ENCODE measurements around the gene NT5C2. TPM values are rescaled to one million over a fixed set of nuclear protein-coding genes. Genes with fewer than 3 reads are reported as not detected.

NT5C2 gene
- total RNA-seq, 2 experiments from 2014 or later: 46.6 to 50.1 TPM

DNA sequence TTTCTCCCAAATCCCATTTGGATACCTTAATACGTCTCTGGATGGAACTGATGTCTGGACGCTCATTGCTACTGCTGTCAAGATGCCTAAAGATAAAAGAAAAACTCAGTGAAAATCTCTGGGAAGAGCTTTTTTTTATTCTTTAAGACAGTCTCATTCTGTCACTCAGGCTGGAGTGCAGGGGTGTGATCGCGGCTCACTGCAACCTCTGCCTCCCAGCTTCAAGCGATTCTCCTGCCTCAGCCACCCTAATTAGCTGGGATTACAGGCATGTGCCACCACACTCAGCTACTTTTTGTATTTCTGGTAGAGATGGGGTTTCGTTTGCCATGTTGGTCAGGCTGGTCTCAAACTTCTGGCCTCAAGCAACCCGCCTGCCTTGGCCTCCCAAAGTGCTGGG lies 102.2 kb downstream of the NT5C2 start:
- peaks cover 3% of the 10 kb centered on the region for H3K4me1 Mint-ChIP-seq (ENCODE audit: low read depth)
- no peak for DNase-seq
- ChIA-PET POLR2A (interaction anchor here (0.6 kb wide), 1 partner anchor 247 kb away, joined by 3 read pairs; no protein-coding TSS in a partner anchor), CTCF (interaction anchor here (1.8 to 2.3 kb wide), 3 partner anchors 21 to 174 kb away, joined by 5 to 7 read pairs (median 5); partner anchors contain the start of genes CNNM2 and RPEL1)
- no peak overlapping the region for H3K4me3 Mint-ChIP-seq
- H3K27ac Mint-ChIP-seq: no peak overlapping the region
- intact Hi-C loops (cut with micrococcal nuclease): no loop called here
- no peaks in the 10 kb centered on the region for H3K9me3 Mint-ChIP-seq
- peaks cover 54% of the 10 kb centered on the region for H3K36me3 Mint-ChIP-seq
- H3K27me3 Mint-ChIP-seq: no peaks in the 10 kb centered on the region

DNA sequence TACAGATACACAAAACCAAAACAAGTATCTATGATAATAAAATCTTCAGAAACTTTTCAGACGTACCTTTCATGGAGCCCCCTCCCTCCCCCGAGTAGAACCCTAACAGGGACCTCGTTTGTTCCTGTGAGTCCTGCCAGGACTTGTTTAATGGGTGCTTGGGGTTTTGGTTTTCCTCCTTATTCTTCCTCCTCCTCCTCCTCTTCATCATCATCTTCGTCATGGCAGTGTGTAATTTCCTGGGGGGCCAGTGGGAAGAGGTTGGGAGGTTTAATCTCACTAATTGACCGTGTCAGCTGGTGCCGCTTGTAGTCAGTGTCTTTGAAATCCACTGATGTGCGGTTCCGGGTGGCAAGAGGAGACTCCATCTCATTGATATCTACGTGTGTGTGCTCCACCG lies 103.6 kb downstream of the NT5C2 start:
- no peak for DNase-seq
- H3K9me3 Mint-ChIP-seq: no peaks in the 10 kb centered on the region

GRCh38 chr10:103086799-103087198 lies 106.3 kb downstream of the NT5C2 start:
- ChIA-PET CTCF (interaction anchor here (1.0 kb wide), 1 partner anchor 169 kb away, joined by 3 read pairs; the partner anchor contains the start of gene CNNM2), POLR2A (no interaction called here)
- Mint-ChIP-seq H3K9me3 (no peaks in the 10 kb centered on the region), H3K27ac (no peak overlapping the region), H3K4me1 (ENCODE audit: low read depth) (peaks cover 3% of the 10 kb centered on the region), H3K27me3 (no peaks in the 10 kb centered on the region), H3K4me3 (no peak overlapping the region), H3K36me3 (peaks cover 30% of the 10 kb centered on the region)
- intact Hi-C loops (cut with micrococcal nuclease): no loop called here
- no peak for DNase-seq

More for the DNA sequence above, 103.6 kb downstream of the NT5C2 start:
- H3K4me3 Mint-ChIP-seq: no peak overlapping the region
- CTCF ChIA-PET: interaction anchor here (0.8 to 1.2 kb wide), 2 partner anchors 155 to 254 kb away, joined by 3 read pairs; no protein-coding TSS in a partner anchor
- POLR2A ChIA-PET: no interaction called here
- H3K36me3 Mint-ChIP-seq: peaks cover 50% of the 10 kb centered on the region
- H3K27me3 Mint-ChIP-seq: no peaks in the 10 kb centered on the region
- peaks cover 3% of the 10 kb centered on the region for H3K4me1 Mint-ChIP-seq (ENCODE audit: low read depth)
- no peak overlapping the region for H3K27ac Mint-ChIP-seq
- intact Hi-C loops (cut with micrococcal nuclease): no loop called here

- CTCF ChIA-PET: no interaction called here
- POLR2A ChIA-PET: no interaction called here
- intact Hi-C loops (cut with micrococcal nuclease): no loop called here
- no peaks in the 10 kb centered on the region for H3K4me1 Mint-ChIP-seq (ENCODE audit: low read depth)
- H3K27ac Mint-ChIP-seq: no peak overlapping the region
- no peak overlapping the region for H3K4me3 Mint-ChIP-seq
- H3K27me3 Mint-ChIP-seq: no peaks in the 10 kb centered on the region
- peaks cover 26% of the 10 kb centered on the region for H3K36me3 Mint-ChIP-seq
- DNase-seq: no peak
- no peaks in the 10 kb centered on the region for H3K9me3 Mint-ChIP-seq
Measured at GRCh38 chr10:103086261-103086660, 106.8 kb downstream of the NT5C2 start.

GRCh38 chr10:103083977-103084320 lies 109.1 kb downstream of the NT5C2 start:
- no peak for DNase-seq
- no peaks in the 10 kb centered on the region for H3K9me3 Mint-ChIP-seq
- ChIA-PET CTCF (interaction anchor here (1.7 kb wide), 1 partner anchor 167 kb away, joined by 7 read pairs; the partner anchor contains the start of gene CNNM2), POLR2A (no interaction called here)
- H3K27me3 Mint-ChIP-seq: no peaks in the 10 kb centered on the region
- no peak overlapping the region for H3K4me3 Mint-ChIP-seq
- peaks cover 10% of the 10 kb centered on the region for H3K36me3 Mint-ChIP-seq
- H3K27ac Mint-ChIP-seq: no peak overlapping the region
- H3K4me1 Mint-ChIP-seq (ENCODE audit: low read depth): no peaks in the 10 kb centered on the region
- intact Hi-C loops (cut with micrococcal nuclease): no loop called here

- H3K27me3 Mint-ChIP-seq: no peaks in the 10 kb centered on the region
- H3K4me1 Mint-ChIP-seq (ENCODE audit: low read depth): no peaks in the 10 kb centered on the region
- intact Hi-C loops (cut with micrococcal nuclease): no loop called here
- no peaks in the 10 kb centered on the region for H3K9me3 Mint-ChIP-seq
- H3K4me3 Mint-ChIP-seq: no peak overlapping the region
- no peak for DNase-seq
- CTCF ChIA-PET: interaction anchor here (1.7 kb wide), 1 partner anchor 166 kb away, joined by 7 read pairs; the partner anchor contains the start of gene CNNM2
- POLR2A ChIA-PET: no interaction called here
- H3K27ac Mint-ChIP-seq: no peak overlapping the region
- peaks cover 8% of the 10 kb centered on the region for H3K36me3 Mint-ChIP-seq
Measured at GRCh38 chr10:103083266-103083976, 109.7 kb downstream of the NT5C2 start.

- intact Hi-C loops (cut with micrococcal nuclease): no loop called here
- Mint-ChIP-seq H3K27me3 (no peaks in the 10 kb centered on the region), H3K9me3 (no peaks in the 10 kb centered on the region), H3K4me1 (ENCODE audit: low read depth) (no peaks in the 10 kb centered on the region), H3K27ac (no peak overlapping the region), H3K36me3 (peaks cover 6% of the 10 kb centered on the region), H3K4me3 (no peak overlapping the region)
- no peak for DNase-seq
- CTCF ChIA-PET: interaction anchor here (1.6 kb wide), 1 partner anchor 165 kb away, joined by 9 read pairs; the partner anchor contains the start of gene CNNM2
- POLR2A ChIA-PET: no interaction called here
Measured at GRCh38 chr10:103082683-103083082, 110.4 kb downstream of the NT5C2 start.

DNA sequence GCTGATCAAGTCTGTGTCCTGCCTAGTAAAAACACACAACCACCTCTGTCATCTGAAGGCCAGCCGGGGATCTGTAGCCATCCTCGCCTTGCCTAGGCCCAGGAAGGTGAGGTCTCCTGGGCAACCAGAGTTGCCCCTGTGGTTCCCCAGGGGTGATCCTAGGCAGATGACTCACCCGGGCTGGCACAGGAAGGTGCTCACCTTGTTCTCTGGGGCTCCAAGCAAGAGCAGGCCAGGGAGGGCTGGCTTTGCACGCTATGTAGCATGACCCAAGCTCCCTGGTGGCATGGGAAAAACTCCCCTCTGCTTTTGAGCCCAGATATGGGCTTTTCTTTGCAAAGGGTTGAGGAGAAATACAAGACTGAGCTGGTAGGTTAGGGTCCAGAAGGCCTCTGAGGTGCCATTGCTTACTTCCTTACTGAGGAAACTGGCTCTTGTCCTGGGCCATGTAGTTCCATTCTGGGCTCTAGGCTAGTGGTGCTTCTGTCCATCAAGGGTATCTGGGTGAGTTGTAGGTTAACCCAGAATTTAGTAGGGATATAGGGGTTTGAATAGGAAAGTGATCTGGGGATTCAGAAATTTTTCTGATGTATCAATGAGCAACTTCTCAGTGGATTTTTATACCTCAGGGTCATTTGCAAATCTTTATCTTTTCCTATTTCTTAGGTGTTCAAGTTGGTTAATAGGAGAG lies 112.0 kb downstream of the NT5C2 start:
- POLR2A ChIA-PET: no interaction called here
- H3K9me3 Mint-ChIP-seq: no peaks in the 10 kb centered on the region
- CTCF ChIA-PET: interaction anchor here (1.6 kb wide), 1 partner anchor 164 kb away, joined by 9 read pairs; the partner anchor contains the start of gene CNNM2
- H3K27ac Mint-ChIP-seq: no peak overlapping the region
- H3K4me1 Mint-ChIP-seq (ENCODE audit: low read depth): no peaks in the 10 kb centered on the region
- H3K27me3 Mint-ChIP-seq: no peaks in the 10 kb centered on the region
- no peak overlapping the region for H3K4me3 Mint-ChIP-seq
- peak; percentile 15 for DNase-seq
- H3K36me3 Mint-ChIP-seq: peaks cover under 1% of the 10 kb centered on the region
- intact Hi-C loops (cut with micrococcal nuclease): no loop called here

GRCh38 chr10:103079946-103080345 lies 113.1 kb downstream of the NT5C2 start:
- Mint-ChIP-seq H3K4me3 (no peak overlapping the region), H3K36me3 (no peaks in the 10 kb centered on the region), H3K27me3 (no peaks in the 10 kb centered on the region), H3K9me3 (no peaks in the 10 kb centered on the region), H3K4me1 (ENCODE audit: low read depth) (no peaks in the 10 kb centered on the region), H3K27ac (no peak overlapping the region)
- intact Hi-C loops (cut with micrococcal nuclease): no loop called here
- POLR2A ChIA-PET: no interaction called here
- no peak for DNase-seq
- CTCF ChIA-PET: interaction anchor here (0.6 to 1.3 kb wide), 2 partner anchors 10 to 162 kb away, joined by 3 to 5 read pairs; partner anchors contain the start of gene CNNM2

- DNase-seq: no peak
- intact Hi-C loops (cut with micrococcal nuclease): no loop called here
- Mint-ChIP-seq H3K27ac (no peak overlapping the region), H3K9me3 (no peaks in the 10 kb centered on the region), H3K36me3 (no peaks in the 10 kb centered on the region), H3K4me1 (ENCODE audit: low read depth) (no peaks in the 10 kb centered on the region), H3K27me3 (no peaks in the 10 kb centered on the region), H3K4me3 (no peak overlapping the region)
- ChIA-PET CTCF (interaction anchor here (0.6 to 1.3 kb wide), 2 partner anchors 89 to 161 kb away, joined by 3 to 5 read pairs; partner anchors contain the start of gene CNNM2), POLR2A (no interaction called here)
Measured at GRCh38 chr10:103079100-103079499, 114.0 kb downstream of the NT5C2 start.

GRCh38 chr10:103078676-103079075 lies 114.4 kb downstream of the NT5C2 start:
- ChIA-PET CTCF (interaction anchor here (0.6 to 1.3 kb wide), 2 partner anchors 89 to 161 kb away, joined by 3 to 5 read pairs; partner anchors contain the start of gene CNNM2), POLR2A (no interaction called here)
- Mint-ChIP-seq H3K9me3 (no peaks in the 10 kb centered on the region), H3K27me3 (no peaks in the 10 kb centered on the region), H3K36me3 (no peaks in the 10 kb centered on the region), H3K27ac (no peak overlapping the region), H3K4me3 (no peak overlapping the region), H3K4me1 (ENCODE audit: low read depth) (no peaks in the 10 kb centered on the region)
- intact Hi-C loops (cut with micrococcal nuclease): no loop called here
- DNase-seq: no peak

DNA sequence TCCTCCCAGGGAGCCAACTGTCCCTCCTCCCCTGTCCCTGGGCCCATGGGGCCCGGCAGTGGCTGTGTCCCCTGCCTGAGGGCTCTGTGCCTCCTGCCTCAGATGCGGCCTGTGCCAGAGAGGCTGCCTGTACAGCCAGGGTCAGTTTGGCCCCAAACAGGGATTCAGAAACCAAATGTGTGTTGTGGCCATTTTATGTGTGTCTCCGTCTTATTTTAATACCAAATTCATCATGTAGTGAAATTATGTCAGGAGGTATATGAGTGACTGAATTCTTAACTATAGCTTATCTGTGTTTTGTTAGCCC lies 114.8 kb downstream of the NT5C2 start:
- CTCF ChIA-PET: interaction anchor here (1.3 kb wide), 1 partner anchor 160 kb away, joined by 5 read pairs; the partner anchor contains the start of gene CNNM2
- H3K4me3 Mint-ChIP-seq: no peak overlapping the region
- DNase-seq: no peak
- no peaks in the 10 kb centered on the region for H3K9me3 Mint-ChIP-seq
- no peaks in the 10 kb centered on the region for H3K4me1 Mint-ChIP-seq (ENCODE audit: low read depth)
- H3K36me3 Mint-ChIP-seq: no peaks in the 10 kb centered on the region
- H3K27me3 Mint-ChIP-seq: no peaks in the 10 kb centered on the region
- H3K27ac Mint-ChIP-seq: no peak overlapping the region
- intact Hi-C loops (cut with micrococcal nuclease): no loop called here
- POLR2A ChIA-PET: no interaction called here
